ENCODE measurements around the gene NR6A1.

GRCh38 chr9:124600407-124600806, 170.7 kb downstream of the NR6A1 start:
- TF ChIP-seq TAF1 (IDR thresholded peaks at IDR 0.05; ENCODE audit: borderline replicate concordance, low read depth, low read length), result no peak
- TF ChIP-seq POLR2AphosphoS5 (IDR thresholded peaks at IDR 0.05; ENCODE audit: low read depth, low read length), result no peak

All from GM12892 (cell line).